ENCODE data around the gene TMEM18.
A peak's percentile ranks its signal among the peaks of the same experiment; 100 is the strongest.
"Not testable (repeated sequence)": the region's sequence is repeated elsewhere in the genome, so short reads cannot be mapped to it uniquely, and the experiment has no call there.

Gene TMEM18

GRCh38 chr2:677056-677958, at the start of gene TMEM18:
Gene TMEM18 (minus strand): TSS chr2:677406. CDS start chr2:677345, 61 bp downstream.
- peak within 1 kb of the TSS; percentile 94 for H3K27ac ChIP-seq
- DNase-seq (ENCODE audit: low read depth, low spot score), result peak; percentile 97

GRCh38 chr2:726169-726568, 49.0 kb upstream of the TMEM18 start:
- no peak for DNase-seq (ENCODE audit: low read depth, low spot score)
- no peak overlapping the region for H3K27ac ChIP-seq

GRCh38 chr2:725468-725867, 48.3 kb upstream of the TMEM18 start:
- no peak overlapping the region for H3K27ac ChIP-seq
- no peak for DNase-seq (ENCODE audit: low read depth, low spot score)

GRCh38 chr2:723761-724160, 46.6 kb upstream of the TMEM18 start:
- no peak overlapping the region for H3K27ac ChIP-seq
- no peak for DNase-seq (ENCODE audit: low read depth, low spot score)

GRCh38 chr2:720842-721241, 43.6 kb upstream of the TMEM18 start:
- no peak for DNase-seq (ENCODE audit: low read depth, low spot score)
- H3K27ac ChIP-seq, result no peak overlapping the region

GRCh38 chr2:719734-720133, 42.5 kb upstream of the TMEM18 start:
- no peak overlapping the region for H3K27ac ChIP-seq
- DNase-seq (ENCODE audit: low read depth, low spot score), result no peak

- DNase-seq (ENCODE audit: low read depth, low spot score), result no peak
- no peak overlapping the region for H3K27ac ChIP-seq
Observed at GRCh38 chr2:719191-719590, 42.0 kb upstream of the TMEM18 start.

- H3K27ac ChIP-seq, result no peak overlapping the region
- no peak for DNase-seq (ENCODE audit: low read depth, low spot score)
Observed at GRCh38 chr2:717661-718060, 40.5 kb upstream of the TMEM18 start.

- H3K27ac ChIP-seq, result no peak overlapping the region
- no peak for DNase-seq (ENCODE audit: low read depth, low spot score)
Observed at GRCh38 chr2:715854-716560, 38.8 kb upstream of the TMEM18 start.

GRCh38 chr2:715038-715437, 37.8 kb upstream of the TMEM18 start:
- no peak overlapping the region for H3K27ac ChIP-seq
- DNase-seq (ENCODE audit: low read depth, low spot score), result no peak

GRCh38 chr2:714005-714741, 37.0 kb upstream of the TMEM18 start:
- H3K27ac ChIP-seq, result no peak overlapping the region
- DNase-seq (ENCODE audit: low read depth, low spot score), result peak; percentile 14

GRCh38 chr2:710867-711665, 33.9 kb upstream of the TMEM18 start:
- H3K27ac ChIP-seq, result no peak overlapping the region
- no peak for DNase-seq (ENCODE audit: low read depth, low spot score)

- H3K27ac ChIP-seq, result no peak overlapping the region
- DNase-seq (ENCODE audit: low read depth, low spot score), result no peak
Observed at GRCh38 chr2:709138-709765, 32.0 kb upstream of the TMEM18 start.

- DNase-seq (ENCODE audit: low read depth, low spot score), result no peak
- H3K27ac ChIP-seq, result no peak overlapping the region
Observed at GRCh38 chr2:708667-709066, 31.5 kb upstream of the TMEM18 start.

GRCh38 chr2:705971-706511, 28.8 kb upstream of the TMEM18 start:
- no peak for DNase-seq (ENCODE audit: low read depth, low spot score)
- no peak overlapping the region for H3K27ac ChIP-seq

- not testable (repeated sequence) for DNase-seq (ENCODE audit: low read depth, low spot score); H3K27ac ChIP-seq
Observed at GRCh38 chr2:702765-703164, 25.6 kb upstream of the TMEM18 start.

- no peak overlapping the region for H3K27ac ChIP-seq
- DNase-seq (ENCODE audit: low read depth, low spot score), result no peak
Observed at GRCh38 chr2:696999-697627, 19.9 kb upstream of the TMEM18 start.

- no peak overlapping the region for H3K27ac ChIP-seq
- DNase-seq (ENCODE audit: low read depth, low spot score), result no peak
Observed at GRCh38 chr2:696463-696862, 19.3 kb upstream of the TMEM18 start.
